Stomach (tissue), 9 donors: ENCODE data around the gene LPIN2. TPM values are rescaled to one million over a fixed set of nuclear protein-coding genes. Genes with fewer than 3 reads are reported as not detected.

Source experiments
- DNase-seq, 2 donors: peaks; one replicate each; pipeline versions ENCODE4 v3.0.0 to v3.0.0-alpha.2; 2013 to 2019
- H3K27ac ChIP-seq, 5 donors: fragments of 200-600 bp in 4 of 5; sonication (generic) in 4 of 5; one replicate each; pipeline ENCODE4 v1.5.1; 2013 to 2019; ENCODE audit warnings: mild to moderate bottlenecking in 1 of 5, moderate library complexity in 1 of 5
- H3K27me3 ChIP-seq, 3 donors: fragments of 200-600 bp; sonication (generic); one replicate each; pipeline ENCODE4 v1.5.1; 2017 to 2019; ENCODE audit warnings: mixed run types in 1 of 3
- H3K36me3 ChIP-seq, 4 donors: fragments of 200-600 bp; sonication (generic); 1 replicate in 3 of 4; 2 replicates in 1 of 4; pipeline ENCODE4 v1.5.1; 2016 to 2019
- H3K4me1 ChIP-seq, 4 donors: fragments of 200-600 bp; sonication (generic); one replicate each; pipeline ENCODE4 v1.5.1; 2016 to 2019
- H3K4me3 ChIP-seq, 4 donors: fragments of 200-600 bp; sonication (generic) in 3 of 4; one replicate each; pipeline ENCODE4 v1.5.1; 2016 to 2019; ENCODE audit warnings: mild to moderate bottlenecking in 1 of 4
- H3K9me3 ChIP-seq, 4 donors: fragments of 200-600 bp; sonication (generic); one replicate each; pipeline ENCODE4 v1.5.1; 2016 to 2019
- EP300 ChIP-seq: sonication (generic); formaldehyde crosslinking; IDR thresholded peaks from one replicate; pipeline ENCODE4 v1.6.1; 2017; ENCODE audit warnings: antibody characterized with exemption
- POLR2A ChIP-seq, 4 donors: fragments of 450-650 bp; IDR thresholded peaks; one replicate each; pipeline ENCODE4 v1.6.1; 2016; ENCODE audit warnings: antibody characterized with exemption in 4 of 4, control low read depth in 2 of 4, mild to moderate bottlenecking in 1 of 4, moderate library complexity in 1 of 4
- POLR2AphosphoS5 ChIP-seq, 3 donors: sonication (generic); formaldehyde crosslinking; IDR thresholded peaks; one replicate each; pipeline ENCODE4 v1.6.1; 2016; ENCODE audit warnings: antibody characterized with exemption in 3 of 3
- WGBS, 5 donors: extraction: QIAGEN DNeasy Blood & Tissue Kit in 3 of 5; methylation state at CpG; one replicate each; pipeline versions ENCODE4 v1.1.5 to v1.1.7; 2013 to 2018; 5-methylcytosine and 5-hydroxymethylcytosine counted together
- intact Hi-C: fragments of 100-400 bp; cut with DNase I; formaldehyde crosslinking; loops from one replicate; pipeline ENCODE4 v1.15.1; 2023; ENCODE audit warnings: low total_unique reads
- polyA plus RNA-seq, 3 donors: library from polyadenylated mRNA; stranded (reverse); fragments of 200-250 nt; gene quantifications; one replicate each; pipeline ENCODE4 v1.2.3, GENCODE V29; 2013
- total RNA-seq, 5 donors: library from RNA; depleted of rRNA; stranded (reverse); fragments of >200 nt; gene quantifications; one replicate each; pipeline versions ENCODE4 v1.1.0 to v1.2.3, GENCODE V29; 2014 to 2016
- TF ChIP-seq, protein P1 (sequence below), 7 experiments: fragments of 450-650 bp in 4 of 7; fragments of 200-600 bp in 3 of 7; sonication (generic) in 3 of 7; IDR thresholded peaks; one replicate each; pipeline ENCODE4 v1.5.1; 2016 to 2019; ENCODE audit warnings: antibody characterized with exemption in 7 of 7, control low read depth in 2 of 7, mild to moderate bottlenecking in 1 of 7
- donor health status: healthy with polysubstance abuse.
- donor health status: Bipolar disorder and iron deficiency.
- donor health status: healthy.

Gene LPIN2
- total and polyA plus RNA-seq, 8 donors, result 4.0 to 86.8 (median 13.0) TPM

DNA sequence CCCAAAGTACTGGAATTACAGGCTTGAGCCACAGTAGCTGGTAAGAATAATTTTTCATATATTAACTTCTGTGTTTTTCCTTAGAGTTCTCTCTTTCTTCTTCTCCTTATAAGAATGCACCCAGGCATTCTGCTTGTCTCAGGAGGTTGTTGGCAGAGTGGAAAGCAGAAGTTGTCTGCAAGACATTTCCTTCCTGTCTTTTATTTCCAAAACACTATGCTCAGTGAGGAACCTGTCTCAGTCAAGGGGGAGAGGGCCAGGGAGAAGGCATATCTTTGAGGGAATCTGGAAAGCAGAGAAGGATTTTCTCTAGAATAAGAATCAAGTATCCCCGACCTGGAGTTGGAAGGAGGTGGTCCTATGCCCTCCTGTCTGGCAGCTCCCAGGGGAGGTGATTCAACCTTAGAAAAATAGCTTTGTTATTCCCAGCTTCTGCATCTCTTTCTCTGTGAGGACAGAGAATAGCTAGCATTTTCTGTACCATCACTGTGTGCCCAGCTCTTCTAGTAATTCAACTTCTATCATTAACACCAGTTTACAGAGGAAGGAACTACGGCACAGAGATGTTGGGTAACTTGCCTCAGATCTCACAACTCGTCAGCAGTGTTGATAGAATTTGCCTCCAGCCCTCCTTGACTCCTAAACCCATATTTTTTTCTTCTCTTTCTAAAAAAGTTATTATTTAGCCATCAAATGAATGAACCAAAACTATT is 3.8 kb upstream of the LPIN2 start:
- intact Hi-C loops, result no loop called here
- 59 to 84% (median 69%) methylated on average over 3 of the region's 3 CpGs for WGBS, 5 donors
- peak in 1 of 2 donors; percentile 21 for DNase-seq
- Histone ChIP-seq H3K27ac (peak overlapping the region; percentile 11 to 100 (median 85)), H3K36me3 (no peaks in the 10 kb centered on the region), H3K4me3 (no peak overlapping the region), H3K9me3 (no peaks in the 10 kb centered on the region), H3K4me1 (peaks cover 6 to 39% (median 26%) of the 10 kb centered on the region in 4 donors), H3K27me3 (no peaks in the 10 kb centered on the region)
- TF ChIP-seq EP300, result no peak
- TF ChIP-seq, protein P1, sequence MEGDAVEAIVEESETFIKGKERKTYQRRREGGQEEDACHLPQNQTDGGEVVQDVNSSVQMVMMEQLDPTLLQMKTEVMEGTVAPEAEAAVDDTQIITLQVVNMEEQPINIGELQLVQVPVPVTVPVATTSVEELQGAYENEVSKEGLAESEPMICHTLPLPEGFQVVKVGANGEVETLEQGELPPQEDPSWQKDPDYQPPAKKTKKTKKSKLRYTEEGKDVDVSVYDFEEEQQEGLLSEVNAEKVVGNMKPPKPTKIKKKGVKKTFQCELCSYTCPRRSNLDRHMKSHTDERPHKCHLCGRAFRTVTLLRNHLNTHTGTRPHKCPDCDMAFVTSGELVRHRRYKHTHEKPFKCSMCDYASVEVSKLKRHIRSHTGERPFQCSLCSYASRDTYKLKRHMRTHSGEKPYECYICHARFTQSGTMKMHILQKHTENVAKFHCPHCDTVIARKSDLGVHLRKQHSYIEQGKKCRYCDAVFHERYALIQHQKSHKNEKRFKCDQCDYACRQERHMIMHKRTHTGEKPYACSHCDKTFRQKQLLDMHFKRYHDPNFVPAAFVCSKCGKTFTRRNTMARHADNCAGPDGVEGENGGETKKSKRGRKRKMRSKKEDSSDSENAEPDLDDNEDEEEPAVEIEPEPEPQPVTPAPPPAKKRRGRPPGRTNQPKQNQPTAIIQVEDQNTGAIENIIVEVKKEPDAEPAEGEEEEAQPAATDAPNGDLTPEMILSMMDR (IDR thresholded peaks at IDR 0.05), result no peak
- TF ChIP-seq POLR2AphosphoS5 (IDR thresholded peaks at IDR 0.05), result no peak
- TF ChIP-seq POLR2A (IDR thresholded peaks at IDR 0.05), result no peak

DNA sequence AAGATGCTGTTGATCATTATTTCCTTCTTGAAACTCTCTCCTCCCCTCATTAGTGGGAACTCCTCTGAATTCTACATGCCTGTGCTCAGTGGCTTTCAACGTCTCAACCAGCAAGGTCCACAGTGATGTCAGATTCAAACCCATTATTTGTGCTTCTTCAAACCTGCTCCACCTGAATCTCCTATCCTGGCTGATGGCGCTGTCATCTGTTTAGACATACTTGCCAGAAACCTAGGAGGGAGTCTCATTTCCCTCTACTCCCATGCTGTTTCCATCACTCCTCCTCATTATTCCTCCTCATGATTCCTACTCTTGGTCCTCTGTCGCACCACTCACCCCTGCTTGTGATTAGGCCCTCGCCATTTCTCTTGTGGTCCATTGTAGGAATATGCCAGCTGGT is 2.9 kb upstream of the LPIN2 start:
- peak overlapping the region in 4 of 5 donors; percentile 80 to 100 (median 88) for H3K27ac ChIP-seq

DNA sequence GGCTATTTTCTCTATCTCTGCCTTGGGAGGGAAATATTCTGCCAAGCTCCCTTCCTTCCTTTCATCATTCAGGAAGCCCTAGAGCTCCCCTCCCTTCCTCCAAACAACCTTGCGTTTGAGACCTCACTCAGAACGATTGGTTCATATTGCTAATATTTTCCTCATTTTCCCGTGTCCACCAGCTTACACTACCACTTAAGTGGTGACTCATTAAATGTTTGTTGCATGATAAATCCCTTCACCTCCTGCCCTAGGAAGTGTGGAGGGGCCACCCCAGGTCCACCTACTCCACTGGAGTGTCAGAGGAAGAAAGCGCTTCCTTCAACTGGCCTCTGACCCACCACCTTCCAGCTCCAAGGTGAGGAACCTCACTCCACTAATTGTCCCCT is 2.3 kb upstream of the LPIN2 start:
- peak in 1 of 3 donors; percentile 19 for TF ChIP-seq POLR2AphosphoS5 (IDR thresholded peaks at IDR 0.05)
- TF ChIP-seq, protein P1 (IDR thresholded peaks at IDR 0.05), result no peak
- 22 to 35% (median 30%) methylated on average over 4 of the region's 4 CpGs for WGBS, 5 donors
- Histone ChIP-seq H3K27ac (peak overlapping the region in 4 of 5 donors; percentile 80 to 100 (median 88)), H3K4me3 (no peak overlapping the region), H3K27me3 (no peaks in the 10 kb centered on the region), H3K4me1 (peaks cover 19 to 55% (median 41%) of the 10 kb centered on the region in 4 donors), H3K9me3 (no peaks in the 10 kb centered on the region), H3K36me3 (no peaks in the 10 kb centered on the region)
- peak in 1 of 2 donors; percentile 40 for DNase-seq
- intact Hi-C loops, result no loop called here

More for the DNA sequence above, 2.9 kb upstream of the LPIN2 start:
- Histone ChIP-seq H3K4me1 (peaks cover 12 to 48% (median 35%) of the 10 kb centered on the region in 4 donors), H3K4me3 (no peak overlapping the region), H3K9me3 (no peaks in the 10 kb centered on the region), H3K36me3 (no peaks in the 10 kb centered on the region), H3K27me3 (no peaks in the 10 kb centered on the region)
- no peak for DNase-seq
- intact Hi-C loops, result no loop called here
- 74 to 86% (median 80%) methylated on average over 4 of the region's 4 CpGs for WGBS, 5 donors
- TF ChIP-seq POLR2A (IDR thresholded peaks at IDR 0.05) (no peak), EP300 (no peak), POLR2AphosphoS5 (IDR thresholded peaks at IDR 0.05) (no peak)
- TF ChIP-seq, protein P1 (IDR thresholded peaks at IDR 0.05), result no peak

DNA sequence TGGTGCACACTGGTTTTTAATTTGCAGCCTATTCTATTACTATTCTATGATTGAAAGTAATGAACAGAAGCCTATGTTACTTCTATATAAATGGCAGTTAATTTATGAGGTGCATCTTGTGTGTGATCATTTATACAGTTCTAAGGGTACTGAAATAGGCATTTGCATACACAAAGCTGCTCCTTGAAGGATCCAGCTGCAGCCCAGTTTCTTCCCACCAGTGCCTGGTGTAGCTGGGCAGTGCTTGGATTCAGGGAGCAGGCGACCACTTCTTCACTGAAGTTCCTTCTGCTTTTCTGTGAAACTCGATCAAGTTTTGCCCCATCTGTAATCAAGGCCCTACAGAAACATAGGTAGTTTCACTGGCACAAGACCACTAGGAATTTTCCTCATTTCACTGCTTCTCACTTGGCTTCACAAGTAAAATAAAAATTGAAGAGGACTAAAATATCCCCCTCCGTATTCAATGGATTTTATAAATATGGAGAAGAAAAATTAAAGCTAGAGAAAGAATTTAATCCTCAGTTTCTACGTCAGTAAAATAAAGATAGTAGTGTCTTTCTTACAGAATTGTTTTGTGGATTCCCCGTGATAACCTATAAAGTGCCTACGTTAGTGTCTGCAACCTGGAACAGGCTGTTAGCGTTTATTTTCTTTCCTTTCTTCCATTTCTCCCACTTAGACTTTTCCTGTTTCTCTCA is 1.7 kb upstream of the LPIN2 start:
- peak overlapping the region in 4 of 5 donors; percentile 80 to 100 (median 88) for H3K27ac ChIP-seq
- TF ChIP-seq, protein P1 (IDR thresholded peaks at IDR 0.05), result no peak
- TF ChIP-seq POLR2AphosphoS5 (IDR thresholded peaks at IDR 0.05) (no peak), EP300 (no peak), POLR2A (IDR thresholded peaks at IDR 0.05) (no peak)
- 39 to 53% (median 50%) methylated on average over 7 of the region's 7 CpGs for WGBS, 5 donors
- intact Hi-C loops, result no loop called here
- H3K9me3 ChIP-seq, result no peaks in the 10 kb centered on the region
- H3K27me3 ChIP-seq, result no peaks in the 10 kb centered on the region
- H3K36me3 ChIP-seq, result peaks cover 0 to 4% (median 0%) of the 10 kb centered on the region in 4 donors
- peak overlapping the region in 1 of 4 donors; percentile 37 for H3K4me3 ChIP-seq
- peaks cover 21 to 60% (median 44%) of the 10 kb centered on the region in 4 donors for H3K4me1 ChIP-seq
- peak in 1 of 2 donors; percentile 16 for DNase-seq
